OCI-LY7 (cell line): ENCODE measurements around the gene NCKAP5.
A peak's percentile ranks its signal among the peaks of the same experiment; 100 is the strongest.
"Not testable (repeated sequence)": the region's sequence is repeated elsewhere in the genome, so short reads cannot be mapped to it uniquely, and the experiment has no call there.

Source experiments
- EZH2phosphoT487 ChIP-seq: fragments of 200-600 bp; sonication (generic); IDR thresholded peaks from 2 replicates; pipeline ENCODE4 v1.6.1; 2018; ENCODE audit warnings: low read depth, borderline replicate concordance, mild to moderate bottlenecking, mixed run types, antibody characterized with exemption, low read length, moderate library complexity, mixed read lengths
- TF ChIP-seq, protein P1 (sequence below): fragments of 200-600 bp; sonication (generic); conservative IDR thresholded peaks from 2 replicates; pipeline ENCODE4 v1.5.1; 2014; ENCODE audit warnings: mild to moderate bottlenecking, antibody characterized with exemption, low read length, moderate library complexity, mixed read lengths

GRCh38 chr2:133519677-133520076, 48.6 kb downstream of the NCKAP5 start:
- TF ChIP-seq, protein P1, sequence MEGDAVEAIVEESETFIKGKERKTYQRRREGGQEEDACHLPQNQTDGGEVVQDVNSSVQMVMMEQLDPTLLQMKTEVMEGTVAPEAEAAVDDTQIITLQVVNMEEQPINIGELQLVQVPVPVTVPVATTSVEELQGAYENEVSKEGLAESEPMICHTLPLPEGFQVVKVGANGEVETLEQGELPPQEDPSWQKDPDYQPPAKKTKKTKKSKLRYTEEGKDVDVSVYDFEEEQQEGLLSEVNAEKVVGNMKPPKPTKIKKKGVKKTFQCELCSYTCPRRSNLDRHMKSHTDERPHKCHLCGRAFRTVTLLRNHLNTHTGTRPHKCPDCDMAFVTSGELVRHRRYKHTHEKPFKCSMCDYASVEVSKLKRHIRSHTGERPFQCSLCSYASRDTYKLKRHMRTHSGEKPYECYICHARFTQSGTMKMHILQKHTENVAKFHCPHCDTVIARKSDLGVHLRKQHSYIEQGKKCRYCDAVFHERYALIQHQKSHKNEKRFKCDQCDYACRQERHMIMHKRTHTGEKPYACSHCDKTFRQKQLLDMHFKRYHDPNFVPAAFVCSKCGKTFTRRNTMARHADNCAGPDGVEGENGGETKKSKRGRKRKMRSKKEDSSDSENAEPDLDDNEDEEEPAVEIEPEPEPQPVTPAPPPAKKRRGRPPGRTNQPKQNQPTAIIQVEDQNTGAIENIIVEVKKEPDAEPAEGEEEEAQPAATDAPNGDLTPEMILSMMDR: peak; percentile 62
- TF ChIP-seq EZH2phosphoT487: not testable (repeated sequence)
